HG03039 (cell line): ENCODE data around the gene MMRN1.

Source experiments
- ATAC-seq: cut with Tn5 transposase; IDR thresholded peaks from one replicate; pipeline ENCODE4 v1.9.1; 2021; ENCODE audit warnings: mild to moderate bottlenecking, moderate library complexity; ENCODE audit not compliant: unreplicated experiment

The MMRN1 gene

GRCh38 chr4:89906777-89907521, 12.3 kb downstream of the MMRN1 start:
- no peak for ATAC-seq

GRCh38 chr4:89909889-89910288, 15.2 kb downstream of the MMRN1 start:
- no peak for ATAC-seq

- no peak for ATAC-seq
Measured at GRCh38 chr4:89913623-89914022, 19.0 kb downstream of the MMRN1 start.

- ATAC-seq: no peak
Measured at GRCh38 chr4:89914609-89915550, 20.2 kb downstream of the MMRN1 start.

- ATAC-seq: no peak
Measured at GRCh38 chr4:89915937-89916336, 21.3 kb downstream of the MMRN1 start.

- no peak for ATAC-seq
Measured at GRCh38 chr4:89922848-89923416, 28.3 kb downstream of the MMRN1 start.

- ATAC-seq: no peak
Measured at GRCh38 chr4:89928838-89929237, 34.2 kb downstream of the MMRN1 start.

GRCh38 chr4:89929425-89930159, 34.9 kb downstream of the MMRN1 start:
- no peak for ATAC-seq

- no peak for ATAC-seq
Measured at GRCh38 chr4:89939546-89939945, 44.9 kb downstream of the MMRN1 start.

- ATAC-seq: no peak
Measured at GRCh38 chr4:89939994-89940393, 45.3 kb downstream of the MMRN1 start.

- no peak for ATAC-seq
Measured at GRCh38 chr4:89942811-89943210, 48.2 kb downstream of the MMRN1 start.

GRCh38 chr4:89949782-89950387, 55.2 kb downstream of the MMRN1 start:
- ATAC-seq: no peak

- ATAC-seq: no peak
Measured at GRCh38 chr4:89952458-89952857, 57.8 kb downstream of the MMRN1 start.

- ATAC-seq: no peak
Measured at GRCh38 chr4:89954906-89955695, 60.4 kb downstream of the MMRN1 start.

- ATAC-seq: no peak
Measured at GRCh38 chr4:89957046-89957926, 62.6 kb downstream of the MMRN1 start.

GRCh38 chr4:89981789-89982334, 87.2 kb downstream of the MMRN1 start:
- no peak for ATAC-seq

GRCh38 chr4:89988268-89988667, 93.6 kb downstream of the MMRN1 start:
- ATAC-seq: no peak

GRCh38 chr4:89992744-89993143, 98.1 kb downstream of the MMRN1 start:
- no peak for ATAC-seq
